KMS-11 (cell line): ENCODE measurements around the gene GALNT11.

Experiments used
- H2AFZ ChIP-seq: fragments of 200-600 bp; sonication (generic); 2 replicates; pipeline ENCODE4 v1.6.1; 2016; ENCODE audit warnings: antibody characterized with exemption, mixed run types, low read depth
- H3K27ac ChIP-seq: fragments of 200-600 bp; sonication (generic); 2 replicates; pipeline ENCODE4 v1.6.1; 2016; ENCODE audit warnings: mild to moderate bottlenecking, mixed run types
- H3K27me3 ChIP-seq: fragments of 200-600 bp; sonication (generic); 2 replicates; pipeline ENCODE4 v1.6.1; 2017; ENCODE audit warnings: mild to moderate bottlenecking, low read depth, mixed run types, moderate library complexity; ENCODE audit not compliant: insufficient read depth
- H3K36me3 ChIP-seq: fragments of 200-600 bp; sonication (generic); 2 replicates; pipeline ENCODE4 v1.6.1; 2017; ENCODE audit warnings: mild to moderate bottlenecking, mixed run types; ENCODE audit not compliant: insufficient read depth
- H3K4me1 ChIP-seq: fragments of 200-600 bp; sonication (generic); 2 replicates; pipeline ENCODE4 v1.6.1; 2016; ENCODE audit warnings: mild to moderate bottlenecking, low read depth, mixed run types; ENCODE audit not compliant: poor library complexity, severe bottlenecking
- H3K4me2 ChIP-seq: fragments of 200-600 bp; sonication (generic); 2 replicates; pipeline ENCODE4 v1.7.0; 2016; ENCODE audit warnings: mild to moderate bottlenecking, mixed run types
- H3K4me3 ChIP-seq: fragments of 200-600 bp; sonication (generic); IDR thresholded peaks from 2 replicates; pipeline ENCODE4 v1.6.1; 2017; ENCODE audit warnings: low read depth, low read length, mixed read lengths; ENCODE audit not compliant: insufficient read depth
- H3K79me2 ChIP-seq: fragments of 200-600 bp; sonication (generic); 2 replicates; pipeline ENCODE4 v1.6.1; 2016; ENCODE audit warnings: low read depth, mixed run types; ENCODE audit not compliant: insufficient read depth
- H3K9ac ChIP-seq: fragments of 200-600 bp; sonication (generic); 2 replicates; pipeline ENCODE4 v1.6.1; 2016; ENCODE audit warnings: mild to moderate bottlenecking, mixed run types
- H4K20me1 ChIP-seq: fragments of 200-600 bp; sonication (generic); 2 replicates; pipeline ENCODE4 v1.6.1; 2016; ENCODE audit warnings: mild to moderate bottlenecking, mixed run types; ENCODE audit not compliant: insufficient read depth
- CTCF ChIP-seq: fragments of 200-600 bp; sonication (generic); conservative IDR thresholded peaks from 2 replicates; pipeline ENCODE4 v1.6.1; 2017; ENCODE audit warnings: low read depth, mild to moderate bottlenecking, antibody characterized with exemption, low read length, moderate library complexity, mixed read lengths

The GALNT11 gene

GRCh38 chr7:152076324-152076821 lies 50.9 kb downstream of the GALNT11 start:
- no peaks in the 10 kb centered on the region for H3K36me3 ChIP-seq
- H3K79me2 ChIP-seq, result no peaks in the 10 kb centered on the region
- no peaks in the 10 kb centered on the region for H3K27me3 ChIP-seq

GRCh38 chr7:152076940-152077933 lies 51.8 kb downstream of the GALNT11 start:
- Histone ChIP-seq H3K27ac (no peak overlapping the region), H3K36me3 (no peaks in the 10 kb centered on the region), H2AFZ (no peak overlapping the region), H3K4me2 (peak overlapping the region; percentile 2; the same call in 1 of the 2 replicates), H3K4me1 (peaks cover 53% of the 10 kb centered on the region), H3K9ac (no peak overlapping the region), H3K27me3 (no peaks in the 10 kb centered on the region), H3K4me3 (no peak overlapping the region), H3K79me2 (no peaks in the 10 kb centered on the region), H4K20me1 (no peaks in the 10 kb centered on the region)
- no peak for TF ChIP-seq CTCF

More at GRCh38 chr7:152076324-152076821, 50.9 kb downstream of the GALNT11 start:
- peak; percentile 69 for TF ChIP-seq CTCF
- no peak overlapping the region for H2AFZ ChIP-seq
- H3K4me1 ChIP-seq, result peaks cover 47% of the 10 kb centered on the region
- H3K27ac ChIP-seq, result no peak overlapping the region
- H4K20me1 ChIP-seq, result no peaks in the 10 kb centered on the region
- no peak overlapping the region for H3K9ac ChIP-seq
- H3K4me2 ChIP-seq, result no peak overlapping the region
- no peak overlapping the region for H3K4me3 ChIP-seq

- Histone ChIP-seq H3K4me1 (peaks cover 53% of the 10 kb centered on the region), H3K79me2 (no peaks in the 10 kb centered on the region), H4K20me1 (no peaks in the 10 kb centered on the region), H3K27me3 (no peaks in the 10 kb centered on the region), H3K4me3 (no peak overlapping the region), H3K4me2 (peak overlapping the region; percentile 50; the same call in 1 of the 2 replicates), H2AFZ (no peak overlapping the region), H3K27ac (no peak overlapping the region), H3K36me3 (no peaks in the 10 kb centered on the region), H3K9ac (no peak overlapping the region)
- TF ChIP-seq CTCF, result no peak
Measured at GRCh38 chr7:152078025-152078424, 52.6 kb downstream of the GALNT11 start.

- Histone ChIP-seq H3K4me2 (peak overlapping the region; percentile 50), H2AFZ (no peak overlapping the region), H4K20me1 (no peaks in the 10 kb centered on the region), H3K79me2 (no peaks in the 10 kb centered on the region), H3K27ac (peak overlapping the region; percentile 16; the same call in 1 of the 2 replicates), H3K4me3 (no peak overlapping the region), H3K27me3 (no peaks in the 10 kb centered on the region), H3K36me3 (no peaks in the 10 kb centered on the region), H3K4me1 (peaks cover 53% of the 10 kb centered on the region), H3K9ac (no peak overlapping the region)
- no peak for TF ChIP-seq CTCF
Measured at GRCh38 chr7:152078786-152079185, 53.3 kb downstream of the GALNT11 start.
